Glutamatergic neuron (in vitro differentiated cells): ENCODE data around the gene F13A1. TPM values are rescaled to one million over a fixed set of nuclear protein-coding genes. Genes with fewer than 3 reads are reported as not detected.
A peak's percentile ranks its signal among the peaks of the same experiment; 100 is the strongest.

ENCODE experiments used
- DNase-seq: peaks from one replicate; pipeline ENCODE4 v3.0.0; 2022
- H3K27ac Mint-ChIP-seq: one replicate; pipeline ENCODE4 v1.8.0; 2020; ENCODE audit warnings: mild to moderate bottlenecking, mixed read lengths, inconsistent platforms; ENCODE audit not compliant: unreplicated experiment
- H3K27me3 Mint-ChIP-seq: one replicate; pipeline ENCODE4 v1.8.0; 2020; ENCODE audit warnings: mild to moderate bottlenecking, moderate library complexity, mixed read lengths, inconsistent platforms; ENCODE audit not compliant: unreplicated experiment
- H3K36me3 Mint-ChIP-seq: one replicate; pipeline ENCODE4 v1.8.0; 2020; ENCODE audit warnings: mild to moderate bottlenecking, mixed read lengths, inconsistent platforms; ENCODE audit not compliant: unreplicated experiment
- H3K4me1 Mint-ChIP-seq: one replicate; pipeline ENCODE4 v1.8.0; 2020; ENCODE audit warnings: mild to moderate bottlenecking, low read depth, mixed read lengths, inconsistent platforms; ENCODE audit not compliant: unreplicated experiment
- H3K4me3 Mint-ChIP-seq: one replicate; pipeline ENCODE4 v1.8.0; 2020; ENCODE audit warnings: mild to moderate bottlenecking, mixed read lengths, inconsistent platforms; ENCODE audit not compliant: unreplicated experiment
- H3K9me3 Mint-ChIP-seq: one replicate; pipeline ENCODE4 v1.8.0; 2020; ENCODE audit warnings: mild to moderate bottlenecking, moderate library complexity, mixed read lengths, inconsistent platforms; ENCODE audit not compliant: unreplicated experiment
- total RNA-seq: library from RNA; stranded (reverse); fragmentation: NEBNext Ultra II Directional; extraction: Animal tissue kit (Norgen Biotek cat#: 25700); gene quantifications from one replicate; pipeline ENCODE4 v1.2.1, GENCODE V29; 2021; ENCODE audit not compliant: unreplicated experiment
- TF ChIP-seq, protein P1 (sequence below): fragments of 200-600 bp; sonication (generic); IDR thresholded peaks from one replicate; pipeline ENCODE4 v1.5.0; 2021; ENCODE audit not compliant: partially characterized antibody, unreplicated experiment

F13A1 gene
- total RNA-seq, 1 donor from 2014 or later, result not detected

DNA sequence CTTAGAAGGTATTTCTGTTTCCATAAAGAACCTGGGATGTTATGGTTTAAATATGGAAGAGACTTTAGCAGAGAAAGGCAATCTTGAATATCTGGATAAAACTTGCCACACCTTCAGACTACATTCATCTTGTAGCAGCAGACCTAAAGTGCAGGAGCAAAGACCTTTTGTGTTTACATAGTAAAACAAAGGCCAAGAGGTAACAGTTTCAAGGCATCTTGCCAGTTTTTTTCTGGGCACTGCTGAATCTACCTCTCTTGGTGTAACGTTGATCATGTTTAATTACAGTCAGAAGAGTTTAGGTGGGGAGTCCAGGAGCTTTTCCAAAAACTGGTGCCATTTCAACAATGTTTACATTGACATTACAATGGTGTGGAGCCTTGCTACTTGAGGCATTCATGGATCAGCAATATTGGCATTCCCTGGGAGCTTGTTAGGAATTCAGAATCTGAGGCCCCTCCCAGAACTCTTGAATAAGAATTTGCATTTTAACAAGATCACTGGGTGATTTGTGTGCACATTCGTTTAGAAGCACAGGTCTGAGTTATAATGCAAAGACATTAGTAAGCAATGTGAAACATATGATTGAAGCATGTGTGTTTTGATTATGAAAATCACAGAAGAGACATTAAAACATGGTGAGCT, 94.5 kb downstream of the F13A1 start:
- H3K4me3 Mint-ChIP-seq, result no peak overlapping the region
- no peaks in the 10 kb centered on the region for H3K4me1 Mint-ChIP-seq
- H3K36me3 Mint-ChIP-seq, result no peaks in the 10 kb centered on the region
- no peaks in the 10 kb centered on the region for H3K27me3 Mint-ChIP-seq
- TF ChIP-seq, protein P1, sequence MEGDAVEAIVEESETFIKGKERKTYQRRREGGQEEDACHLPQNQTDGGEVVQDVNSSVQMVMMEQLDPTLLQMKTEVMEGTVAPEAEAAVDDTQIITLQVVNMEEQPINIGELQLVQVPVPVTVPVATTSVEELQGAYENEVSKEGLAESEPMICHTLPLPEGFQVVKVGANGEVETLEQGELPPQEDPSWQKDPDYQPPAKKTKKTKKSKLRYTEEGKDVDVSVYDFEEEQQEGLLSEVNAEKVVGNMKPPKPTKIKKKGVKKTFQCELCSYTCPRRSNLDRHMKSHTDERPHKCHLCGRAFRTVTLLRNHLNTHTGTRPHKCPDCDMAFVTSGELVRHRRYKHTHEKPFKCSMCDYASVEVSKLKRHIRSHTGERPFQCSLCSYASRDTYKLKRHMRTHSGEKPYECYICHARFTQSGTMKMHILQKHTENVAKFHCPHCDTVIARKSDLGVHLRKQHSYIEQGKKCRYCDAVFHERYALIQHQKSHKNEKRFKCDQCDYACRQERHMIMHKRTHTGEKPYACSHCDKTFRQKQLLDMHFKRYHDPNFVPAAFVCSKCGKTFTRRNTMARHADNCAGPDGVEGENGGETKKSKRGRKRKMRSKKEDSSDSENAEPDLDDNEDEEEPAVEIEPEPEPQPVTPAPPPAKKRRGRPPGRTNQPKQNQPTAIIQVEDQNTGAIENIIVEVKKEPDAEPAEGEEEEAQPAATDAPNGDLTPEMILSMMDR, result no peak
- H3K9me3 Mint-ChIP-seq, result peaks cover 4% of the 10 kb centered on the region
- no peak overlapping the region for H3K27ac Mint-ChIP-seq
- DNase-seq, result no peak

- Mint-ChIP-seq H3K27me3 (peaks cover 1% of the 10 kb centered on the region), H3K27ac (no peak overlapping the region), H3K4me3 (no peak overlapping the region), H3K9me3 (peaks cover 4% of the 10 kb centered on the region), H3K4me1 (no peaks in the 10 kb centered on the region), H3K36me3 (no peaks in the 10 kb centered on the region)
- TF ChIP-seq, protein P1, result no peak
- DNase-seq, result no peak
Observed at GRCh38 chr6:6224933-6225486, 95.5 kb downstream of the F13A1 start.

DNA sequence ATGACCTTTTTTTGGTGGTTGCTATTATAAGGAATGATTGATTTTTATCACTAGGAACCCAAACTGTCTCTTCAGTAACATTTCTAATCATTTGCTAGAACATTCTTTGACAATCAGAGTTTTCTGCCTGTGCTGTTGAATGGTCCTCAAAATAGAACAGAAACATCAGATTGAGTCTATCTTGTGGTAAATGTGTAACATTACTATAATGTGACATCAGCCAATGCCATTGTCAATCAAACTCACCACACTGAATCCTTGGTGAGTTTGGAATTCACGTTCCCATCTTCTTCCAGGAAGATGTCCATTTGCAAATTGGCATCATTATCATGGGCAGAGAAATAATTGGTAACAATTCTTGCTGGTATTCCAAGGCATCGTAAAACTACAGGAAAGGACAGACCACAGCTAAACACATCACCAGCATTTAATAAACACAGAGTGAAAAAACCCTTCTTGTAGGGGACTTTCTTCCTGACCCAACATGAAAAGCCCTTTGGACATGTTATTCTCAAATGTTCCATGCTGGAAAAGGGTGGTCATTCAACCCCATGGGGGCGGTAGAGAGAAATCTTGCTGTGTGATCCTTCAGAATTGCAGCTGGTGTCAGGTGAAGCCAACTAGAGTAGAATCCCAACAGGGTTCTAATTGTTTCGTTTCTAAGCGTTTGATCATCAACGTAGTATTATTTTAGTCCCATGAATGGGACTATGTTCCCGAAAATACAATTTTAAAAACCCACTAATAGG, 98.5 kb downstream of the F13A1 start:
- Mint-ChIP-seq H3K36me3 (no peaks in the 10 kb centered on the region), H3K9me3 (no peaks in the 10 kb centered on the region), H3K4me1 (peaks cover 5% of the 10 kb centered on the region), H3K4me3 (no peak overlapping the region), H3K27me3 (peaks cover 5% of the 10 kb centered on the region), H3K27ac (no peak overlapping the region)
- TF ChIP-seq, protein P1, result peak; percentile 58
- peak; percentile 46 for DNase-seq

DNA sequence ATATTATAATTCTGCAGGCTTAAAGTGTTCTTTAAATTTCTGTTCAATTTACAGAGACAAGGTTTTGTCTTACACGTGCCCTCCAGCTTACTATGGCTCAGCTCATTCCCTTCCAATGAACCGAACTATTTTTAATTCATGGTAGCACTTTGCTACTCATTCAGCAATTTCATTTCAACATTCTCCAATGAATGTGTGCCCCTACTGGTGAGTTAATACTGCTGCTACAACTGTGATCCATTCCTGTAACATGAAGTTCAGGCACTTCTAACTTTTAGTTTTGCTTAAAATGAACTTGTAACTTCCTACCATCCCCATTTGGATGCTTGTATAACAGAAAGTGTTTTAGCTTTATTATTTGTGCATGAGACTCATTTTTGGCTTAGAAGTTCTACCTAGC, 99.7 kb downstream of the F13A1 start:
- TF ChIP-seq, protein P1, result peak; percentile 35
- no peak for DNase-seq
- H3K27me3 Mint-ChIP-seq, result peaks cover 5% of the 10 kb centered on the region
- no peak overlapping the region for H3K4me3 Mint-ChIP-seq
- peaks cover 5% of the 10 kb centered on the region for H3K4me1 Mint-ChIP-seq
- H3K36me3 Mint-ChIP-seq, result no peaks in the 10 kb centered on the region
- H3K27ac Mint-ChIP-seq, result no peak overlapping the region
- no peaks in the 10 kb centered on the region for H3K9me3 Mint-ChIP-seq

DNA sequence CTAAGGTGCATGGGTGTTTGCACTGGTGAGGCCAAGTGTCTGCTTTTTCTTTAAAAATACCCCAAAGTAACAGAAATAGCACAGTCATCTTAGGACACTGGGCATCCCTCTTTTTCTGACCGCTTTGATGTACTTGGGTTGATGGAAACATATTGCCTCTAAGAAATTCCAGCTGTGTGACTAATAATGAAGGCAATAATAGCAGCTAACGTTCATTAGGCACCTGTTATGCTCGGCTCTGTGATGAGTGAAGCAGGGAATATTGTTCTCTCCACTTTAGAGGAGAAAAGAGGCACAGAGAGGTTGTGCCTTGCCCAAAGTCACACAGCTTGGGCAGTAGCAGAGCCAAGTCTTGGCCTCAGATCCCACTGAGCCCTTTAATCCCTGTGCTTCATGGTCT, 100.7 kb downstream of the F13A1 start:
- H3K9me3 Mint-ChIP-seq, result no peaks in the 10 kb centered on the region
- peaks cover 5% of the 10 kb centered on the region for H3K4me1 Mint-ChIP-seq
- no peak for DNase-seq
- H3K4me3 Mint-ChIP-seq, result no peak overlapping the region
- H3K27me3 Mint-ChIP-seq, result peaks cover 5% of the 10 kb centered on the region
- H3K36me3 Mint-ChIP-seq, result no peaks in the 10 kb centered on the region
- TF ChIP-seq, protein P1, result no peak
- no peak overlapping the region for H3K27ac Mint-ChIP-seq
